ENCODE data around the gene FBN1. TPM values are rescaled to one million over a fixed set of nuclear protein-coding genes. Genes with fewer than 3 reads are reported as not detected.

The FBN1 gene
- total RNA-seq, 1 donor from 2014 or later: 22.1 TPM

- H3K36me3 Mint-ChIP-seq (ENCODE audit: low read depth): no peaks in the 10 kb centered on the region
- H3K27ac Mint-ChIP-seq (ENCODE audit: unreplicated experiment): no peak overlapping the region
- no peak for DNase-seq (ENCODE audit: low read depth, low spot score)
- no peaks in the 10 kb centered on the region for H3K27me3 Mint-ChIP-seq (ENCODE audit: low read depth)
- H3K4me1 Mint-ChIP-seq: no peaks in the 10 kb centered on the region
- no peaks in the 10 kb centered on the region for H3K9me3 Mint-ChIP-seq
- no peak overlapping the region for H3K4me3 Mint-ChIP-seq
- TF ChIP-seq CTCF (conservative IDR thresholded peaks at IDR 0.05): no peak
Measured at GRCh38 chr15:48652510-48653076, 7.1 kb upstream of the FBN1 start.

GRCh38 chr15:48650931-48651330, 5.4 kb upstream of the FBN1 start:
- no peak for DNase-seq (ENCODE audit: low read depth, low spot score)
- H3K27ac Mint-ChIP-seq (ENCODE audit: unreplicated experiment): no peak overlapping the region
- H3K4me1 Mint-ChIP-seq: peaks cover 11% of the 10 kb centered on the region
- H3K9me3 Mint-ChIP-seq: no peaks in the 10 kb centered on the region
- H3K36me3 Mint-ChIP-seq (ENCODE audit: low read depth): no peaks in the 10 kb centered on the region
- TF ChIP-seq CTCF (conservative IDR thresholded peaks at IDR 0.05): no peak
- peaks cover 3% of the 10 kb centered on the region for H3K27me3 Mint-ChIP-seq (ENCODE audit: low read depth)
- no peak overlapping the region for H3K4me3 Mint-ChIP-seq

GRCh38 chr15:48647962-48648361, 2.5 kb upstream of the FBN1 start:
- Mint-ChIP-seq H3K4me1 (peaks cover 27% of the 10 kb centered on the region), H3K9me3 (no peaks in the 10 kb centered on the region), H3K27me3 (ENCODE audit: low read depth) (peaks cover 12% of the 10 kb centered on the region), H3K36me3 (ENCODE audit: low read depth) (no peaks in the 10 kb centered on the region), H3K27ac (ENCODE audit: unreplicated experiment) (no peak overlapping the region), H3K4me3 (peak overlapping the region; percentile 83)
- no peak for DNase-seq (ENCODE audit: low read depth, low spot score)
- TF ChIP-seq CTCF (conservative IDR thresholded peaks at IDR 0.05): no peak

- H3K4me3 Mint-ChIP-seq: peak overlapping the region; percentile 87
- peaks cover 12% of the 10 kb centered on the region for H3K27me3 Mint-ChIP-seq (ENCODE audit: low read depth)
- no peaks in the 10 kb centered on the region for H3K36me3 Mint-ChIP-seq (ENCODE audit: low read depth)
- no peak overlapping the region for H3K27ac Mint-ChIP-seq (ENCODE audit: unreplicated experiment)
- no peak for DNase-seq (ENCODE audit: low read depth, low spot score)
- TF ChIP-seq CTCF (conservative IDR thresholded peaks at IDR 0.05): no peak
- peaks cover 31% of the 10 kb centered on the region for H3K4me1 Mint-ChIP-seq
- no peaks in the 10 kb centered on the region for H3K9me3 Mint-ChIP-seq
Measured at GRCh38 chr15:48646331-48646730, 822 bp upstream of the FBN1 start.

- TF ChIP-seq CTCF (conservative IDR thresholded peaks at IDR 0.05): no peak
- no peak overlapping the region for H3K27ac Mint-ChIP-seq (ENCODE audit: unreplicated experiment)
- peak overlapping the region; percentile 87 for H3K4me3 Mint-ChIP-seq
- no peaks in the 10 kb centered on the region for H3K9me3 Mint-ChIP-seq
- DNase-seq (ENCODE audit: low read depth, low spot score): peak; percentile 58
- no peaks in the 10 kb centered on the region for H3K36me3 Mint-ChIP-seq (ENCODE audit: low read depth)
- H3K27me3 Mint-ChIP-seq (ENCODE audit: low read depth): peaks cover 12% of the 10 kb centered on the region
- peaks cover 31% of the 10 kb centered on the region for H3K4me1 Mint-ChIP-seq
Measured at GRCh38 chr15:48644827-48645557, 517 bp downstream of the FBN1 start.
